ENCODE measurements around the gene AGBL3. TPM values are rescaled to one million over a fixed set of nuclear protein-coding genes. Genes with fewer than 3 reads are reported as not detected.

The AGBL3 gene
- total and polyA plus RNA-seq, 2 of the 8 experiments (the other 6 are each of a cell fraction or from before 2014, with no cell fraction given), result 1.1 to 1.9 TPM

DNA sequence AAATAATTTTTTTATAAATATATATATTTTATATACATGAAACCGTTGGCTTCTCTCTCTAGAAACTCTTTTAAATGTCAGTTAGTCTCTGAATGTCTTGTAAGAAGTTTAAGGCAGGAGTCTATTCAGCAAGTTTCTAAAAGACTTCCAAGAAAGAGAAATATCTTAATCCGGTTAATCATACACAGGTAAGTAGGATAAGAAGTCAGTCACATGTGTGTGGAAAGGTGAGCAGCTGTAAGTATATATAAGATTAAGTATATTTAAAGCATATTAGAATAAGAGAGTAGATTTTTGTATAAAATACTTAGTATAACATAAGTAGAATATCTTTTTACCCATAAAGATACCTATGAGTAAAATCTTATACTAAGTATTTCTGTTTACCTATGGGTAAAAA, 48.9 kb downstream of the AGBL3 start:
- H4K8ac ChIP-seq (ENCODE audit: extremely low read depth, insufficient read depth, low read length), result no peak overlapping the region
- no peaks in the 10 kb centered on the region for H3K36me3 ChIP-seq (ENCODE audit: control insufficient read depth in 2 of 4, insufficient read depth in 4 of 4, low read length in 3 of 4)
- no peaks in the 10 kb centered on the region for H3K9me3 ChIP-seq (ENCODE audit: insufficient read depth in 2 of 2, low read depth in 1 of 2, low read length in 1 of 2)
- no peaks in the 10 kb centered on the region for H3K23me2 ChIP-seq (ENCODE audit: low read depth, low read length)
- no peaks in the 10 kb centered on the region for H4K20me1 ChIP-seq (replicated peaks in 1 of 2; ENCODE audit: control insufficient read depth in 1 of 2, insufficient read depth in 2 of 2, low read length in 2 of 2)
- H3K56ac ChIP-seq (replicated peaks; ENCODE audit: insufficient read length, low read depth, low read length), result no peak overlapping the region
- no peaks in the 10 kb centered on the region for H3K4me1 ChIP-seq (replicated peaks in 1 of 4; ENCODE audit: control insufficient read depth in 3 of 4, insufficient read depth in 4 of 4, low read length in 3 of 4)
- no peak for FAIRE-seq
- H3K4me3 ChIP-seq (ENCODE audit: extremely low read depth in 1 of 4, insufficient read depth in 2 of 4, low read depth in 3 of 4, low read length in 4 of 4), result no peak overlapping the region
- POLR2A ChIA-PET (ENCODE audit: partially characterized antibody), result no interaction called here
- no peak overlapping the region for H3K23ac ChIP-seq (ENCODE audit: insufficient read length)
- H3K27ac ChIP-seq (ENCODE audit: low read depth, low read length), result no peak overlapping the region
- H3K9ac ChIP-seq (replicated peaks in 1 of 4; ENCODE audit: extremely low read depth in 1 of 4, low read depth in 3 of 4, low read length in 3 of 4), result no peak overlapping the region
- no peak overlapping the region for H4K5ac ChIP-seq (ENCODE audit: insufficient read length, low read depth, low read length)
- H4K91ac ChIP-seq (replicated peaks; ENCODE audit: insufficient read length, low read length), result no peak overlapping the region
- CTCF ChIA-PET (ENCODE audit: partially characterized antibody), result interaction anchor here (0.9 kb wide), 1 partner anchor 11 kb away, joined by 3 read pairs; no protein-coding TSS in a partner anchor
- H2BK12ac ChIP-seq (ENCODE audit: low read depth, low read length), result no peak overlapping the region
- DNase-seq (ENCODE audit: low read depth in 1 of 2, low spot score in 2 of 2), result no peak
- no peaks in the 10 kb centered on the region for H3K27me3 ChIP-seq (replicated peaks in 1 of 4; ENCODE audit: control insufficient read depth in 3 of 4, extremely low read depth in 1 of 4, insufficient read depth in 3 of 4, low read length in 3 of 4)
- H2AFZ ChIP-seq (ENCODE audit: low read length), result no peak overlapping the region
- no peak overlapping the region for H2BK20ac ChIP-seq (ENCODE audit: low read length)
- no peaks in the 10 kb centered on the region for H3K79me2 ChIP-seq (ENCODE audit: control insufficient read depth in 1 of 2, insufficient read depth in 2 of 2, low read length in 2 of 2)
- no peak overlapping the region for H3K4me2 ChIP-seq (ENCODE audit: insufficient read depth in 1 of 2, low read depth in 2 of 2, low read length in 2 of 2)
- no peak overlapping the region for H2BK5ac ChIP-seq (ENCODE audit: low read depth, low read length)
- no peak overlapping the region for H3K14ac ChIP-seq (ENCODE audit: insufficient read length)
- 85% methylated on average over 2 of the region's 2 CpGs; no CpG with 5 or more reads in 1 of the 2 experiments for WGBS, 2 experiments (ENCODE audit: extremely low coverage in 1 of 2, insufficient coverage in 1 of 2, insufficient read length in 1 of 2, insufficient replicate concordance in 2 of 2, low coverage in 1 of 2, low lambda C conversion rate in 2 of 2, missing lambda C conversion rate in 1 of 2)
- no peak overlapping the region for H2BK15ac ChIP-seq (ENCODE audit: low read length)
- no peak overlapping the region for H3K4ac ChIP-seq (replicated peaks; ENCODE audit: insufficient read length, low read depth, low read length)
- no peak overlapping the region for H2AK5ac ChIP-seq (ENCODE audit: low read depth, low read length)
- no peak overlapping the region for H2BK120ac ChIP-seq (replicated peaks; ENCODE audit: low read depth, low read length)
- H3K18ac ChIP-seq (ENCODE audit: extremely low read depth, low read length), result no peak overlapping the region
- H3K79me1 ChIP-seq (ENCODE audit: low read depth, low read length), result no peaks in the 10 kb centered on the region
- no peak for TF ChIP-seq CBX5 (IDR thresholded peaks at IDR 0.05; ENCODE audit: low read depth, low read length)
- no peak for TF ChIP-seq EGR1 (IDR thresholded peaks at IDR 0.05; ENCODE audit: borderline replicate concordance, low read depth, low read length)
- TF ChIP-seq POU5F1 (IDR thresholded peaks at IDR 0.05; ENCODE audit: low read depth, low read length), result no peak
- no peak for TF ChIP-seq CHD1 (IDR thresholded peaks at IDR 0.05; ENCODE audit: low read depth, low read length)
- no peak for TF ChIP-seq SIX5 (IDR thresholded peaks at IDR 0.05; ENCODE audit: low read depth, low read length)
- TF ChIP-seq, protein P1, sequence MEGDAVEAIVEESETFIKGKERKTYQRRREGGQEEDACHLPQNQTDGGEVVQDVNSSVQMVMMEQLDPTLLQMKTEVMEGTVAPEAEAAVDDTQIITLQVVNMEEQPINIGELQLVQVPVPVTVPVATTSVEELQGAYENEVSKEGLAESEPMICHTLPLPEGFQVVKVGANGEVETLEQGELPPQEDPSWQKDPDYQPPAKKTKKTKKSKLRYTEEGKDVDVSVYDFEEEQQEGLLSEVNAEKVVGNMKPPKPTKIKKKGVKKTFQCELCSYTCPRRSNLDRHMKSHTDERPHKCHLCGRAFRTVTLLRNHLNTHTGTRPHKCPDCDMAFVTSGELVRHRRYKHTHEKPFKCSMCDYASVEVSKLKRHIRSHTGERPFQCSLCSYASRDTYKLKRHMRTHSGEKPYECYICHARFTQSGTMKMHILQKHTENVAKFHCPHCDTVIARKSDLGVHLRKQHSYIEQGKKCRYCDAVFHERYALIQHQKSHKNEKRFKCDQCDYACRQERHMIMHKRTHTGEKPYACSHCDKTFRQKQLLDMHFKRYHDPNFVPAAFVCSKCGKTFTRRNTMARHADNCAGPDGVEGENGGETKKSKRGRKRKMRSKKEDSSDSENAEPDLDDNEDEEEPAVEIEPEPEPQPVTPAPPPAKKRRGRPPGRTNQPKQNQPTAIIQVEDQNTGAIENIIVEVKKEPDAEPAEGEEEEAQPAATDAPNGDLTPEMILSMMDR (IDR thresholded peaks at IDR 0.05; ENCODE audit: control extremely low read depth in 1 of 3, insufficient read depth in 1 of 3, low read depth in 1 of 3, low read length in 3 of 3), result no peak
- no peak for TF ChIP-seq SUZ12 (IDR thresholded peaks at IDR 0.05; ENCODE audit: low read length)
- TF ChIP-seq JUN (IDR thresholded peaks at IDR 0.05; ENCODE audit: low read depth, low read length), result no peak
- TF ChIP-seq SP2 (IDR thresholded peaks at IDR 0.05; ENCODE audit: low read length), result no peak
- no peak for TF ChIP-seq CHD2 (IDR thresholded peaks at IDR 0.05; ENCODE audit: low read length)
- no peak for TF ChIP-seq SRF (IDR thresholded peaks at IDR 0.05; ENCODE audit: low read depth, low read length)
- TF ChIP-seq EZH2 (IDR thresholded peaks at IDR 0.05; ENCODE audit: low read depth, low read length, severe bottlenecking), result no peak
- TF ChIP-seq HDAC2 (IDR thresholded peaks at IDR 0.05; ENCODE audit: borderline replicate concordance in 1 of 2, low read depth in 2 of 2, low read length in 2 of 2), result no peak

All from H1 (cell line).